Lower leg skin (tissue), 4 donors: ENCODE data around the gene HSD17B12. TPM values are rescaled to one million over a fixed set of nuclear protein-coding genes. Genes with fewer than 3 reads are reported as not detected.

Experiments
- DNase-seq, 2 donors: peaks; one replicate each; pipeline ENCODE4 v3.0.0-alpha.2; 2019; ENCODE audit warnings: low spot score in 2 of 2
- H3K4me3 ChIP-seq: fragments of 200-600 bp; sonication (generic); 2 replicates; pipeline ENCODE4 v1.5.1; 2017; ENCODE audit warnings: mild to moderate bottlenecking, low read depth; ENCODE audit not compliant: poor library complexity, severe bottlenecking
- CTCF ChIP-seq, 3 donors: fragments of 450-650 bp; IDR thresholded peaks; one replicate each; pipeline ENCODE4 v1.5.1; 2016; ENCODE audit warnings: antibody characterized with exemption in 3 of 3, mild to moderate bottlenecking in 3 of 3, moderate library complexity in 2 of 3
- POLR2A ChIP-seq, 2 donors: fragments of 450-650 bp; IDR thresholded peaks; one replicate each; pipeline ENCODE4 v1.6.1; 2016 to 2017; ENCODE audit warnings: antibody characterized with exemption in 2 of 2, mild to moderate bottlenecking in 1 of 2, moderate library complexity in 1 of 2
- WGBS, 2 donors: methylation state at CpG; one replicate each; pipeline ENCODE4 v1.1.5; 2018; 5-methylcytosine and 5-hydroxymethylcytosine counted together
- intact Hi-C: fragments of 100-400 bp; cut with DNase I; formaldehyde crosslinking; loops from one replicate; pipeline ENCODE4 v1.15.0; 2023; ENCODE audit warnings: low total_unique reads
- total RNA-seq, 4 donors: library from RNA; depleted of rRNA; stranded (reverse); fragments of >200 nt; gene quantifications; one replicate each; pipeline ENCODE4 v1.1.0, GENCODE V29; 2016

HSD17B12 gene
- total RNA-seq, 4 donors from 2014 or later = 32.0 to 69.7 (median 46.6) TPM

GRCh38 chr11:43770173-43770572 is 89.6 kb downstream of the HSD17B12 start:
- H3K4me3 ChIP-seq = no peak overlapping the region
- no peak for DNase-seq
- 95 to 100% methylated on average over 3 of the region's 3 CpGs for WGBS, 2 donors
- TF ChIP-seq POLR2A (IDR thresholded peaks at IDR 0.05) (no peak), CTCF (IDR thresholded peaks at IDR 0.05) (no peak)
- intact Hi-C loops = no loop called here

DNA sequence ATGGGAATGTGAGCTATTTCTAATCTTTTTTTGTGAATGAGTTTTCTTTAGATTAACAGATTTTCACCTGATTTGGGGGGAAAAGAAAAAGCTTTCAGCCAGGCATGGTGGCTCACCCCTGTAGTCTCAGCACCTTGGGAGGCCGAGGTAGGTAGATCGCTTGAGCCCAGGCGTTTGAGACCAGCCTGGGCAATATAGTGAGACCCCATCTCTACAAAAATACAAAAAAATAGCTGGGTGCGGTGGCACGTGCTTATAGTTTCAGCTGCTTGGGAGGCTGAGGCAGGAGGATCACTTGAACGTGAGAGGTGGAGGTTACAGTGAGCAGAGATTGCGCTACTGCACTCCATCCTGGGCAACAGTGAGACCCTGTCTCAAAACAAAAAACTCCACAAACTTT is 92.2 kb downstream of the HSD17B12 start:
- intact Hi-C loops = no loop called here
- DNase-seq = no peak
- H3K4me3 ChIP-seq = no peak overlapping the region
- TF ChIP-seq CTCF (IDR thresholded peaks at IDR 0.05) (no peak), POLR2A (IDR thresholded peaks at IDR 0.05) (no peak)
- 97 to 99% methylated on average over 7 of the region's 7 CpGs for WGBS, 2 donors

DNA sequence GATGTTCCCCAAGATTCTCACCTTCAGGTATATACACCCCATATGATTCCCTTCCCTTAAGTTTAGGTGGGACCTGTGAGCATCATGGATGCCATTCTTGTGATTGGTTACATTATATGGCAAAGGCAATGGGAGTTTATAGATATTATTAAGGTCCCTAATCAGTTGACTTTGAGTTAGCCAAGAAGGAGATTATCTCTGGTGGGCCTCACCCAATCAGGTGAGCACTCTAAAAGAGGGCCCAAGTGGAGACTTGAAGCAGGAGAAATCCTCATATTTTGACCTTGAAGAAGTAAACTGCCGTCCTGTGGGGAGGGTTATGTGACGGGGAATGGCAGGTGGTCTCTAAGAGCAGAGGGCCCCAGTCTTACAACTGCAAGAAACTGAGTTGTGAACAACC is 94.2 kb downstream of the HSD17B12 start:
- WGBS, 2 donors = 95 to 96% methylated on average over 2 of the region's 2 CpGs

DNA sequence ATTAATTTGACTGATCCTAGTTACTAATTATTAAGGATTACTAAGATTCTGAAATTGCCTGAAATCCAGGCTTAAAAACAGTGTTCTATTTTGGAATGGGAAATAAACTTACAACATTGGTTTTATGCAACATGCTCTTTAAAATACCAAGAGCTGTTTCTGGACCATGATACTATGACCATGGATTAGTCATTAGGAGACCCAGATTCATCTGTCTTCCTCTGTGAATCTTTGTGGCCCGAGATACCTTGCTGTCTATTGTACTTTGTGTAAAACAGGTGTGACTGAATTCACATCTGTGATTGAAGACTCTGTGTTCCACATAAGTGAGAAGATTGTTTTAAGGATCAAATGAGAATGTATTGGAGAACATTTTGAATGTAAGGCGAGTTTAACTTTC is 98.8 kb downstream of the HSD17B12 start:
- WGBS, 2 donors = 93 to 94% methylated on average over 2 of the region's 2 CpGs
- TF ChIP-seq CTCF (IDR thresholded peaks at IDR 0.05) (no peak), POLR2A (IDR thresholded peaks at IDR 0.05) (no peak)
- no peak overlapping the region for H3K4me3 ChIP-seq
- intact Hi-C loops = no loop called here
- no peak for DNase-seq

More for the DNA sequence above, 94.2 kb downstream of the HSD17B12 start:
- H3K4me3 ChIP-seq = no peak overlapping the region
- DNase-seq = no peak
- TF ChIP-seq CTCF (IDR thresholded peaks at IDR 0.05) (no peak), POLR2A (IDR thresholded peaks at IDR 0.05) (no peak)
- intact Hi-C loops = no loop called here

DNA sequence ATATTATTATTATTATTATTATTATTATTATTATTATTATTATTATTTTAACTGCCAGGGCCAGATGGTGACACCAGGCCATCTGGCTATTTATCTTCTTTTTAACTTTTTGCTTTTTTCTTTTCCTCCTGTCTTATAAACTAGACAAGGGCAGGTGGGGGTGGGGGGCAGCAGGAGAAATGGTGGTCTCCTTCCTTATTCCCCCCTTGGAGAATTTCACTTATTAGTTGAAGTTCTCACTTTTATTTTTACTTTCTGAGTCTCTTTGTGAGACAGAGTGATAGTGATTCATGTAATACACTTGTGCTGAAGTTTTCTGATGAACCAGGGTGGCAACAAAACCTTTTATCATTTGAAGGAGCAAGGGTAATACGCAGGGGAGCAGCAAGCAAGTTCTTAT is 103.8 kb downstream of the HSD17B12 start:
- TF ChIP-seq POLR2A (IDR thresholded peaks at IDR 0.05) = no peak
- no peak for TF ChIP-seq CTCF (IDR thresholded peaks at IDR 0.05)
- WGBS, 2 donors = 97 to 100% methylated on average over 1 of the region's 1 CpG
- no peak for DNase-seq
- no peak overlapping the region for H3K4me3 ChIP-seq
- intact Hi-C loops = no loop called here

DNA sequence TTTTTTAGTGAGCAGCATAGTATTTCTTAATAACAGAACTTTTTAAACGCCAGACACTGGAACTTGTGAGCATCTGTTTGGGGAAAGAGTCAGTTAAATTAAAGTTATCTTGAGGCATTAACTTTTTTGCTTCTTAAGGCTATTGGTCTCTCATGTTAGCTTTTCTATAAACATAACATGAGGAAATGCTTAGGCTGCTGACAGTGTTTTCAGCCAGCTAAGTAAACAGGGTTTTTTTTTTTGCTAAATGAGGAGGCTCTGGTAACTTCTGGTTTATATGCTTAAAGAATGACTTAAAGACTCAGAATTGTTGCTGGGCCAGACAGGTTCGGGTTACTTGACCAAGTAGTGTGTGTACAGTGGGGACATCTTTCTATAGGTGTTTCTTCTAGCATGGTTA is 104.3 kb downstream of the HSD17B12 start:
- no peak for DNase-seq
- WGBS, 2 donors = 90 to 91% methylated on average over 2 of the region's 2 CpGs
- intact Hi-C loops = no loop called here
- no peak overlapping the region for H3K4me3 ChIP-seq
- no peak for TF ChIP-seq CTCF (IDR thresholded peaks at IDR 0.05)
- no peak for TF ChIP-seq POLR2A (IDR thresholded peaks at IDR 0.05)
